Loucy (cell line): Measurements from ENCODE around the gene NFATC1.

Source experiments
- EZH2phosphoT487 ChIP-seq: fragments of 200-600 bp; IDR thresholded peaks from 2 replicates; pipeline ENCODE4 v1.6.1; 2018; ENCODE audit warnings: antibody characterized with exemption, mild to moderate bottlenecking, moderate library complexity, borderline replicate concordance
- TF ChIP-seq, protein P1 (sequence below): fragments of 200-600 bp; sonication (generic); conservative IDR thresholded peaks from 2 replicates; pipeline ENCODE4 v1.5.1; 2014; ENCODE audit warnings: mild to moderate bottlenecking, antibody characterized with exemption, low read length

- TF ChIP-seq, protein P1, sequence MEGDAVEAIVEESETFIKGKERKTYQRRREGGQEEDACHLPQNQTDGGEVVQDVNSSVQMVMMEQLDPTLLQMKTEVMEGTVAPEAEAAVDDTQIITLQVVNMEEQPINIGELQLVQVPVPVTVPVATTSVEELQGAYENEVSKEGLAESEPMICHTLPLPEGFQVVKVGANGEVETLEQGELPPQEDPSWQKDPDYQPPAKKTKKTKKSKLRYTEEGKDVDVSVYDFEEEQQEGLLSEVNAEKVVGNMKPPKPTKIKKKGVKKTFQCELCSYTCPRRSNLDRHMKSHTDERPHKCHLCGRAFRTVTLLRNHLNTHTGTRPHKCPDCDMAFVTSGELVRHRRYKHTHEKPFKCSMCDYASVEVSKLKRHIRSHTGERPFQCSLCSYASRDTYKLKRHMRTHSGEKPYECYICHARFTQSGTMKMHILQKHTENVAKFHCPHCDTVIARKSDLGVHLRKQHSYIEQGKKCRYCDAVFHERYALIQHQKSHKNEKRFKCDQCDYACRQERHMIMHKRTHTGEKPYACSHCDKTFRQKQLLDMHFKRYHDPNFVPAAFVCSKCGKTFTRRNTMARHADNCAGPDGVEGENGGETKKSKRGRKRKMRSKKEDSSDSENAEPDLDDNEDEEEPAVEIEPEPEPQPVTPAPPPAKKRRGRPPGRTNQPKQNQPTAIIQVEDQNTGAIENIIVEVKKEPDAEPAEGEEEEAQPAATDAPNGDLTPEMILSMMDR, result no peak
- no peak for TF ChIP-seq EZH2phosphoT487
Measured at GRCh38 chr18:79571211-79572092, 175.7 kb downstream of the NFATC1 start.
